Hematopoietic multipotent progenitor cell treated with erythropoietin and hydrocortisone succinate and interleukin-3 and kit ligand, for 8 days (in vitro differentiated cells): ENCODE results near the gene GTSE1.

Experiments
- DNase-seq: peaks from one replicate; pipeline ENCODE4 v3.0.0-alpha.2; 2015

Gene GTSE1

GRCh38 chr22:46354176-46354992, 57.7 kb downstream of the GTSE1 start:
- no peak for DNase-seq

GRCh38 chr22:46354993-46355305, 58.3 kb downstream of the GTSE1 start:
- DNase-seq: no peak

- DNase-seq: peak; percentile 62
Measured at GRCh38 chr22:46355369-46355995, 58.8 kb downstream of the GTSE1 start.

- no peak for DNase-seq
Measured at GRCh38 chr22:46355996-46356471, 59.4 kb downstream of the GTSE1 start.

GRCh38 chr22:46356496-46357480, 60.1 kb downstream of the GTSE1 start:
- DNase-seq: no peak

- DNase-seq: no peak
Measured at GRCh38 chr22:46357711-46358520, 61.2 kb downstream of the GTSE1 start.

- DNase-seq: no peak
Measured at GRCh38 chr22:46358766-46359165, 62.1 kb downstream of the GTSE1 start.

- DNase-seq: no peak
Measured at GRCh38 chr22:46359362-46359761, 62.7 kb downstream of the GTSE1 start.

GRCh38 chr22:46360097-46360496, 63.4 kb downstream of the GTSE1 start:
- no peak for DNase-seq

GRCh38 chr22:46360891-46361290, 64.2 kb downstream of the GTSE1 start:
- no peak for DNase-seq

- no peak for DNase-seq
Measured at GRCh38 chr22:46361826-46362202, 65.1 kb downstream of the GTSE1 start.

GRCh38 chr22:46362203-46362933, 65.7 kb downstream of the GTSE1 start:
- DNase-seq: no peak

- DNase-seq: no peak
Measured at GRCh38 chr22:46362934-46363515, 66.4 kb downstream of the GTSE1 start.

GRCh38 chr22:46363611-46364321, 67.1 kb downstream of the GTSE1 start:
- DNase-seq: no peak

- no peak for DNase-seq
Measured at GRCh38 chr22:46364341-46365165, 67.9 kb downstream of the GTSE1 start.

GRCh38 chr22:46365166-46365624, 68.5 kb downstream of the GTSE1 start:
- no peak for DNase-seq

GRCh38 chr22:46366327-46366731, 69.7 kb downstream of the GTSE1 start:
- DNase-seq: no peak

GRCh38 chr22:46366801-46367706, 70.4 kb downstream of the GTSE1 start:
- no peak for DNase-seq
